GM23248 (cell line): ENCODE measurements around the gene P4HA1. TPM values are rescaled to one million over a fixed set of nuclear protein-coding genes. Genes with fewer than 3 reads are reported as not detected.

Experiments used
- DNase-seq: peaks from one replicate; pipeline ENCODE4 v3.0.0-alpha.2; 2015
- H2AFZ ChIP-seq: fragments of 200-600 bp; sonication (generic); 2 replicates; pipeline ENCODE4 v1.6.1; 2016; ENCODE audit warnings: antibody characterized with exemption
- H3F3A ChIP-seq: fragments of 200-600 bp; sonication (generic); 2 replicates; pipeline ENCODE4 v1.6.1; 2016; ENCODE audit warnings: mild to moderate bottlenecking, antibody characterized with exemption, mixed run types; ENCODE audit not compliant: insufficient read depth
- H3K27ac ChIP-seq: fragments of 200-600 bp; sonication (generic); 2 replicates; pipeline ENCODE4 v1.5.1; 2016; ENCODE audit warnings: mild to moderate bottlenecking
- H3K27me3 ChIP-seq: fragments of 200-600 bp; sonication (generic); replicated peaks from 2 replicates; pipeline ENCODE4 v1.6.1; 2016; ENCODE audit warnings: mild to moderate bottlenecking; ENCODE audit not compliant: insufficient read depth
- H3K36me3 ChIP-seq: fragments of 200-600 bp; sonication (generic); 2 replicates; pipeline ENCODE4 v1.6.1; 2016; ENCODE audit warnings: low read depth, mild to moderate bottlenecking
- H3K4me1 ChIP-seq: fragments of 200-600 bp; sonication (generic); 2 replicates; pipeline ENCODE4 v1.6.1; 2016; ENCODE audit warnings: mild to moderate bottlenecking; ENCODE audit not compliant: insufficient read depth
- H3K4me2 ChIP-seq: fragments of 200-600 bp; sonication (generic); one replicate; pipeline ENCODE4 v1.6.1; 2016; ENCODE audit warnings: mild to moderate bottlenecking; ENCODE audit not compliant: unreplicated experiment
- H3K4me3 ChIP-seq: fragments of 200-600 bp; sonication (generic); 2 replicates; pipeline ENCODE4 v1.5.1; 2016; ENCODE audit warnings: mild to moderate bottlenecking
- H3K79me2 ChIP-seq: fragments of 200-600 bp; sonication (generic); 2 replicates; pipeline ENCODE4 v1.6.1; 2016; ENCODE audit warnings: mild to moderate bottlenecking; ENCODE audit not compliant: insufficient read depth
- H3K9ac ChIP-seq: fragments of 200-600 bp; sonication (generic); 2 replicates; pipeline ENCODE4 v1.6.1; 2016; ENCODE audit warnings: mild to moderate bottlenecking
- H3K9me2 ChIP-seq: fragments of 200-600 bp; sonication (generic); 2 replicates; pipeline ENCODE4 v1.6.1; 2016; ENCODE audit warnings: mixed run types, mild to moderate bottlenecking, moderate library complexity; ENCODE audit not compliant: insufficient read depth
- H3K9me3 ChIP-seq: fragments of 200-600 bp; sonication (generic); one replicate; pipeline ENCODE4 v1.6.1; 2017; ENCODE audit warnings: low read depth
- H4K20me1 ChIP-seq: fragments of 200-600 bp; sonication (generic); 2 replicates; pipeline ENCODE4 v1.6.0; 2016; ENCODE audit not compliant: insufficient read depth
- EZH2 ChIP-seq: fragments of 200-600 bp; sonication (generic); IDR thresholded peaks from 2 replicates; pipeline ENCODE4 v1.6.1; 2018; ENCODE audit warnings: antibody characterized with exemption, mild to moderate bottlenecking; ENCODE audit not compliant: insufficient read depth, poor library complexity, severe bottlenecking
- EZH2phosphoT487 ChIP-seq: fragments of 200-600 bp; sonication (generic); IDR thresholded peaks from 2 replicates; pipeline ENCODE4 v1.6.1; 2018; ENCODE audit warnings: antibody characterized with exemption, moderate library complexity, mild to moderate bottlenecking, low read depth; ENCODE audit not compliant: insufficient read depth
- WGBS, 2 experiments: methylation state at CpG; one replicate each; pipeline ENCODE4 v1.1.6; 2015 to 2017; ENCODE audit warnings: low lambda C conversion rate in 2 of 2, low coverage in 1 of 2; ENCODE audit errors: missing lambda C conversion rate in 2 of 2; 5-methylcytosine and 5-hydroxymethylcytosine counted together
- in situ Hi-C: fragments of 300-500 bp; cut with MboI; formaldehyde crosslinking; loops from 2 replicates; pipeline ENCODE4 v1.15.0; 2020
- polyA plus RNA-seq: library from polyadenylated mRNA; unstranded; fragments of >200 nt; fragmentation: Nextera tagmentation; extraction: Ambion mirVana; gene quantifications from 2 replicates; pipeline ENCODE4 v1.2.1, GENCODE V29; 2016
- total RNA-seq: library from RNA; depleted of rRNA; stranded (reverse); fragments of >200 nt; shearing (Covaris generic); gene quantifications from 2 replicates; pipeline ENCODE4 v1.2.3, GENCODE V29; 2014

The P4HA1 gene
- total and polyA plus RNA-seq, 2 experiments from 2014 or later, result 363 to 387 TPM

DNA sequence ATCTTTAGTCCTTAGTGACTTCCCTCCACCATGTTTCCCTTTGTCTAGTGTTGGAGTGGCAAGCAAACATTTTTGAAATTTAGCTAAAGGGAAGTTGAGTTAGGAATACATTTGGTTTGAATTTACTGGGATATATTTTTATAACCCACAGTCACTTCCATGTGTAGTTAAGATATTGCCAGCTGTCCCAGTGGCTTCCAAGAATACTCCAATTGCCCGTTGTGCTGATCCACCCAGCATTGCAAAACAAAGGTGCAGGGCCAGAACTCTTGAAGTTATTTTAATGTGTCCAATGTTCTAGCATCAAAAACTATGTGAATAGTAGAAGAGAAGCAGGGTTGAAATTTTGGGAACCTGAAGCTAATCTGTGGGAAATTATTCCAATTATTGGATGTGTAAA, 2.5 kb upstream of the P4HA1 start:
- Histone ChIP-seq H3K4me1 (peaks cover 8% of the 10 kb centered on the region), H2AFZ (no peak overlapping the region), H3K36me3 (no peaks in the 10 kb centered on the region), H3F3A (peaks cover 30% of the 10 kb centered on the region), H3K27me3 (no peaks in the 10 kb centered on the region), H3K79me2 (peaks cover 24% of the 10 kb centered on the region), H3K4me3 (no peak overlapping the region), H3K4me2 (no peak overlapping the region), H3K9me3 (no peaks in the 10 kb centered on the region), H4K20me1 (no peaks in the 10 kb centered on the region), H3K27ac (no peak overlapping the region), H3K9me2 (no peaks in the 10 kb centered on the region), H3K9ac (no peak overlapping the region)
- in situ Hi-C loops, result no loop called here
- no peak for DNase-seq
- 10 to 20% methylated on average over 1 of the region's 1 CpG for WGBS, 2 experiments
- TF ChIP-seq EZH2phosphoT487 (no peak), EZH2 (no peak)

DNA sequence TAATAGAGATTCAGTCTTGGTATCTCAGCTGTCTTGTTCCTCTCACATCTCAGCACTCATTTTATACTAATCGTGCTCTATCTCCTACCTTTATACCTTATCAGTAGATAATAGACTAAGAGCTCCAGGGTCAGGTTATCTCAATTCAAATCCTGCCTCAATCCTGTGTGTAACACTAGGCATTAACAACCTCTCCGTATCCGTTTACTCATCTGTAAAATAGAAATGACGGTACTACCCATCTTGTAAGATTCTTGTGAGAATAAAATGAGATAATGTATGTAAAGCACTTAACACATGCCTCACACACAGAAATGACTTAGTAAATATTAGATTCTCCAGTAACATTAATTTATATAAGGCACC, 622 bp upstream of the P4HA1 start:
- no peaks in the 10 kb centered on the region for H3K9me2 ChIP-seq
- H3K27me3 ChIP-seq, result no peaks in the 10 kb centered on the region
- H3K4me3 ChIP-seq, result peak overlapping the region; percentile 96
- in situ Hi-C loops, result no loop called here
- peak overlapping the region; percentile 98 for H3K9ac ChIP-seq
- peak overlapping the region; percentile 94 for H2AFZ ChIP-seq
- peak overlapping the region; percentile 74 for H3K4me2 ChIP-seq
- TF ChIP-seq EZH2 (no peak), EZH2phosphoT487 (no peak)
- peaks cover 11% of the 10 kb centered on the region for H3K4me1 ChIP-seq
- peaks cover 33% of the 10 kb centered on the region for H3F3A ChIP-seq
- DNase-seq, result peak; percentile 30
- H3K36me3 ChIP-seq, result no peaks in the 10 kb centered on the region
- WGBS, 2 experiments, result 32 to 44% methylated on average over 4 of the region's 4 CpGs
- H3K27ac ChIP-seq, result peak overlapping the region; percentile 97
- peaks cover 41% of the 10 kb centered on the region for H3K79me2 ChIP-seq
- no peaks in the 10 kb centered on the region for H3K9me3 ChIP-seq
- H4K20me1 ChIP-seq, result no peaks in the 10 kb centered on the region

DNA sequence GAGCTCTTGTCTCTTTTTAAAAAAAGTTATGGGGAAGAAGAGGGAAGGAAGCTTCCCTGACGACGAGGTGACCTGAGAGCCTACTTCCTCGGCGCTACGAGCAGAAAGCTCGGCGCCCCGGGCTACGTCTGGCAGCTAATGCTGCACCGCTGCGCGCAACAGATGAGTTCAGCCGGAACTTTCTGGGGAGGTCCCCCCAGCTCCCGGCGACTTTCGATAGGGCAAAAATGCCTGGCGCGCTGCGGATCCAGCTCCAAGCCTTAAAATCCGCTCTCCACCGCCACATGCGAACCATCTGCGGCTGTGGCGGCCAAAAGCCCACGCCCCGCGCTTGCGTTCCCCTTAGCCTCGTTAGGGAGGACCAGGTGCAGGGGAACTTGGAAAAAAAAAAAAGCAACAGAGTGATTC, 621 bp downstream of the P4HA1 start:
- H3K4me2 ChIP-seq, result peak overlapping the region; percentile 99
- H3K79me2 ChIP-seq, result peaks cover 54% of the 10 kb centered on the region
- peak overlapping the region; percentile 96 for H3K4me3 ChIP-seq
- peaks cover 19% of the 10 kb centered on the region for H3K4me1 ChIP-seq
- peak; percentile 93 for DNase-seq
- peak overlapping the region; percentile 98 for H3K9ac ChIP-seq
- peak overlapping the region; percentile 67 for H2AFZ ChIP-seq
- 0 out of 2 replicates have a peak, but pooled peaks cover 3% of the 10 kb centered on the region for H4K20me1 ChIP-seq
- in situ Hi-C loops, result no loop called here
- TF ChIP-seq EZH2, result no peak
- TF ChIP-seq EZH2phosphoT487, result no peak
- H3K9me2 ChIP-seq, result no peaks in the 10 kb centered on the region
- WGBS, 2 experiments, result 1% methylated on average over 29 of the region's 29 CpGs
- no peaks in the 10 kb centered on the region for H3K9me3 ChIP-seq
- no peaks in the 10 kb centered on the region for H3K27me3 ChIP-seq
- H3F3A ChIP-seq, result peaks cover 33% of the 10 kb centered on the region
- no peaks in the 10 kb centered on the region for H3K36me3 ChIP-seq
- H3K27ac ChIP-seq, result peak overlapping the region; percentile 97

DNA sequence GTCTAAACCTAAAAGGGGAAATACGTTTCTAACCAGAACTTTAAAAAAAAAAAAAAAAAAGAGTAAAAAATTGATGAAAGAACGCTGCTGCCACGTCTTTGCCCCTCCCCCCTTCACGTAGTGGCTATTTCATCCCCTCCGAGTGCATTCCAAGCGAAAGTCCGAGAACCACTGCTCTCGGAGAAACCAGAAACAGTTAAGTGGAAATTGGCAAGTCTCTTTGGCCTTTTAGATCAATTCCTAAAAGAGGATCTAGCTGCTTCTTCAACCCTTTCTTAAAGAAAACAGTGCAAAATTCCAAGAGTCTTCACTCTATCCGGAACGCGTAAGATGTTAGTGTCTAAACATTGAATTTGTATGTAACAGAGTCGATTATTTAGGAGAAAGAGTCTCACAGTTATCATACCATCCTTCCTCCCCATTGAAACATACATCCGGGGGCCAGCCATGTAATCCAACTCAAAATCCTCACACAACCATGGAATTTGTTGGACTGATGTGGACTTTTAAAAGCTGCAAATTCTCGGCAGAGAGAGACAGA, 1.1 kb downstream of the P4HA1 start:
- H3K27ac ChIP-seq, result peak overlapping the region; percentile 97
- H3K9me3 ChIP-seq, result no peaks in the 10 kb centered on the region
- peak overlapping the region; percentile 67 for H2AFZ ChIP-seq
- H3K27me3 ChIP-seq, result no peaks in the 10 kb centered on the region
- no peaks in the 10 kb centered on the region; the same call in 1 of the 2 replicates for H3K36me3 ChIP-seq
- DNase-seq, result peak; percentile 87
- peaks cover 19% of the 10 kb centered on the region for H3K4me1 ChIP-seq
- in situ Hi-C loops, result no loop called here
- peaks cover 59% of the 10 kb centered on the region for H3K79me2 ChIP-seq
- peak overlapping the region; percentile 96 for H3K4me3 ChIP-seq
- H3K9me2 ChIP-seq, result no peaks in the 10 kb centered on the region
- peak overlapping the region; percentile 98 for H3K9ac ChIP-seq
- H4K20me1 ChIP-seq, result 0 out of 2 replicates have a peak, but pooled peaks cover 3% of the 10 kb centered on the region
- TF ChIP-seq EZH2 (no peak), EZH2phosphoT487 (no peak)
- peak overlapping the region; percentile 99 for H3K4me2 ChIP-seq
- WGBS, 2 experiments, result 1 to 2% methylated on average over 14 of the region's 14 CpGs
- peaks cover 33% of the 10 kb centered on the region for H3F3A ChIP-seq
